ENCODE data around the gene ARPC4.

Gene ARPC4

GRCh38 chr3:9776896-9777693 lies 15.8 kb upstream of the ARPC4 start:
- DNase-seq = no peak
- TF ChIP-seq, protein P1, sequence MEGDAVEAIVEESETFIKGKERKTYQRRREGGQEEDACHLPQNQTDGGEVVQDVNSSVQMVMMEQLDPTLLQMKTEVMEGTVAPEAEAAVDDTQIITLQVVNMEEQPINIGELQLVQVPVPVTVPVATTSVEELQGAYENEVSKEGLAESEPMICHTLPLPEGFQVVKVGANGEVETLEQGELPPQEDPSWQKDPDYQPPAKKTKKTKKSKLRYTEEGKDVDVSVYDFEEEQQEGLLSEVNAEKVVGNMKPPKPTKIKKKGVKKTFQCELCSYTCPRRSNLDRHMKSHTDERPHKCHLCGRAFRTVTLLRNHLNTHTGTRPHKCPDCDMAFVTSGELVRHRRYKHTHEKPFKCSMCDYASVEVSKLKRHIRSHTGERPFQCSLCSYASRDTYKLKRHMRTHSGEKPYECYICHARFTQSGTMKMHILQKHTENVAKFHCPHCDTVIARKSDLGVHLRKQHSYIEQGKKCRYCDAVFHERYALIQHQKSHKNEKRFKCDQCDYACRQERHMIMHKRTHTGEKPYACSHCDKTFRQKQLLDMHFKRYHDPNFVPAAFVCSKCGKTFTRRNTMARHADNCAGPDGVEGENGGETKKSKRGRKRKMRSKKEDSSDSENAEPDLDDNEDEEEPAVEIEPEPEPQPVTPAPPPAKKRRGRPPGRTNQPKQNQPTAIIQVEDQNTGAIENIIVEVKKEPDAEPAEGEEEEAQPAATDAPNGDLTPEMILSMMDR (IDR thresholded peaks at IDR 0.05) = no peak
- Mint-ChIP-seq H3K9me3 (no peaks in the 10 kb centered on the region), H3K36me3 (ENCODE audit: low read depth) (peaks cover 13% of the 10 kb centered on the region), H3K27me3 (ENCODE audit: low read depth, poor library complexity) (peaks cover 6% of the 10 kb centered on the region), H3K27ac (no peak overlapping the region), H3K4me1 (peaks cover 9% of the 10 kb centered on the region), H3K4me3 (no peak overlapping the region)

DNA sequence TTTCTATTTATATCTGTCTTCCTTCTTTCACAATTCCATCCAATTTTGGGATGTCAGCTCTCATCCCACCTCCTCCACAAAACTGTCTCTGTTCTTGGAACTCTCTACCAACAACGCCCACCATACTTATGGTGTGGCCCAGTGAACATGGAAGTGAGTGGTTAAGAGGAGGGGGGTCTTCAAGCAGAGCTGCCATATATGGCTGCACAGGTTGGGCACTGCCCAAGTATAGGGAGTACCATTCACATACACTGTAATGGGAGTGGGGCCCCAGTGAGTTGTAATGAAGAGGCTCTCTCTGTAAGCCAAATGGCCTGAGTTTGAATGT lies 15.2 kb upstream of the ARPC4 start:
- no peak overlapping the region for H3K27ac Mint-ChIP-seq

DNA sequence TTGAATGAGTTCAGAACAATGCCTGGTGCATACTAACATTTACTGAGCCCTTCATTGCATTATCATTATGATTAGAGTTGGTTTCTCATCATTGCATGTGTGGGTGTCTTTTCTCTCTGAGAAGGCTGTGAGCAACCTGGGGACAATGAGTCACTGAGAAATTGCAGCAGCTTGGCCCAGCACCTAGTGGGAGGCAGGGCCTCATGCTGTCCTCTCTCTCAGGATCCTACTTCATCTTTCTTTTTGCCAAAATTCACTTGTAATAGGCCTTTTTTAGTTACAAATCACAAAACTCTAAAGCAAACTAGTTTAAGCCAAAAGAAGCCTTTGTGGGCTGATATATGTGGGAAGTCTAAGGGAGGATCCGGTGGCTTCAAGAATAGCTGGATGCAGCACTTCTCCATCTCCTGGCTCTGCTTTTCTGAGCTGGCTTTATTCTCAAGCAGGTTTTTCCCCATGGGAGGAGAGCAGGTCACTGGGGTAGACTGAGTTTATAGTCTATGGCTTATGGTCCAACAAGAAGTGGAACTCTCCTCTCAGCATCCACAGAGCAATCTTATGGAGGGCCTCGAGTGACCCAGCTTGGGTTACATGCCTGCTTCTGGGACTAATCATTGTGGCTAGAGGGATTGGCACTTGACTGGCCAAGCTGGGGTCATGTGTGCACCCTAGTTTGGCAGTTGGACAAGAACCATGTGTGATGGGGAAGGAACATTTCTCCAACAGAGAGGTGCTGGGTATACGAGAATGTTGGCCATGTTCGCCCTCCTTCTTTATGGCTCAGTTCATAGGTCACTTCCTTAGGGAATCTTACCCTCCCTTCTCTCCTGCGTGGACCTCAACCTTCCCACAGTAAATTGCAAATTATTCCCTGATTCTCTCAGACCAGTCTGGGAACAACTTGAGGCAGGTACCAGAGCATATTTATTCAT lies 14.5 kb upstream of the ARPC4 start:
- H3K4me3 Mint-ChIP-seq = no peak overlapping the region
- no peaks in the 10 kb centered on the region for H3K27me3 Mint-ChIP-seq (ENCODE audit: low read depth, poor library complexity)
- TF ChIP-seq, protein P1 (IDR thresholded peaks at IDR 0.05) = no peak
- no peaks in the 10 kb centered on the region for H3K9me3 Mint-ChIP-seq
- peaks cover 12% of the 10 kb centered on the region for H3K4me1 Mint-ChIP-seq
- DNase-seq = no peak
- peaks cover 24% of the 10 kb centered on the region for H3K36me3 Mint-ChIP-seq (ENCODE audit: low read depth)
- H3K27ac Mint-ChIP-seq = peak overlapping the region; percentile 57

More for the DNA sequence above, 15.2 kb upstream of the ARPC4 start:
- no peaks in the 10 kb centered on the region for H3K9me3 Mint-ChIP-seq
- H3K27me3 Mint-ChIP-seq (ENCODE audit: low read depth, poor library complexity) = peaks cover 2% of the 10 kb centered on the region
- TF ChIP-seq, protein P1 (IDR thresholded peaks at IDR 0.05) = no peak
- H3K4me1 Mint-ChIP-seq = peaks cover 12% of the 10 kb centered on the region
- peaks cover 19% of the 10 kb centered on the region for H3K36me3 Mint-ChIP-seq (ENCODE audit: low read depth)
- no peak overlapping the region for H3K4me3 Mint-ChIP-seq
- DNase-seq = no peak

DNA sequence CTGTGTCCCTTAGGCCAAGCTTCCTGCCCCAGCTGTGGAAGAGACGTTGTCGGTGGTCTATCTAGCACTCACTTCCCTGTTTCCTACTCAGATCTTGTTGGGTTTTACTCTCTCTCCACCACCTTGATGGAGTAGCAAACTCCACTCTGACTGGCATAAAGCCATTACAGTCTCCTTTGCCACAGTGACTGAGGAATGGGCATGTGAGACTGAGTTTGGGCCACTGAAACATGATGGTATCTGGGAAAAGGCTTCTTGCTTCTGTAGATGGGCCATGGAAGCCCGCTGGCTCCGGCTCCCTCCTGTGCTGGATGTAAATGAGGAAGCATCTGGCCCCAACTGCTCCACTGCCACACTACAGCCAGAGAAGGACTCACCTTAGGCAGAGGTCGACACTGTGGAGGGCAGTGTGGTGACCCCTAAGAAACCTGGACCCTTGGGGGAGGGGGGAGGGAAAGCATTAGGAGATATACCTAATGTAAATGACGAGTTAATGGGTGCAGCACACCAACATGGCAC lies 13.7 kb upstream of the ARPC4 start:
- H3K4me1 Mint-ChIP-seq = peaks cover 12% of the 10 kb centered on the region
- no peak for DNase-seq
- no peak overlapping the region for H3K4me3 Mint-ChIP-seq
- TF ChIP-seq, protein P1 (IDR thresholded peaks at IDR 0.05) = no peak
- H3K27ac Mint-ChIP-seq = peak overlapping the region; percentile 57
- no peaks in the 10 kb centered on the region for H3K27me3 Mint-ChIP-seq (ENCODE audit: low read depth, poor library complexity)
- H3K36me3 Mint-ChIP-seq (ENCODE audit: low read depth) = peaks cover 29% of the 10 kb centered on the region
- no peaks in the 10 kb centered on the region for H3K9me3 Mint-ChIP-seq

DNA sequence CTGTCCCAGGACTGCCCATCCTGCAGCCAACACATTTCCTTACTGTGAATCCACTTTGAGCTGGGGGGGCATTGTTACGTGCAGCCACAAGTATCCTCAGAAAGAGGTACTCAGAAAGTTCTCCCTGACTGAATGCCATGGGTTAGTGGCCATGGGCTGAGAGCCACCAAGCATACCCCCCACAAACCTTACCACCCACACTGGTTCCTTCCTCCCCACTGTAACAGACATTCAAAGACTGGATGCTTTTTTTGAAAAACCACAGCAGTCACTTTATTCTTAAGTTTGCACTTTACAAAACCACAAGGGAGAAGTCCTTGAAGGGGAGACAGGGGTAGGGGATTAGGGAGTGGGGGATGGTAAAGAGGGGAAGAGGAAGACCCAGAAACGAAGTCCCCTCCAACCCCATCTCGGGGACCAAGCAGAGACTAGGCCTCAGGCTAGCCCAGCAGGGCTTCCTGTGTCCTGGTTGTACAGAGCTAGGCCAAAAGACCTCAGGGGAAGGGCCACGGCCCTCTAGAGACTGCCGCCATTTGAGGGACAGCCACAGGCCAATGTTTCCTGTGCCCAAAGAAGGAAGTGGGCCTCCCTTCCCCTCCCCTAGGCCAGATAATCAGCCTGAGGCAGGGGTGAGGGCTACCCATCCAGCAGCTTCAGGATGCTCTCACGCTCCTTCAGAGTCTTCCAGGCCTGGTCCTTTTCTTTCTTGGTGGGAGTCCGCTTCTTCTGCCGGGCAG lies 13.0 kb upstream of the ARPC4 start:
- Mint-ChIP-seq H3K27me3 (ENCODE audit: low read depth, poor library complexity) (no peaks in the 10 kb centered on the region), H3K9me3 (no peaks in the 10 kb centered on the region), H3K27ac (no peak overlapping the region), H3K4me3 (no peak overlapping the region), H3K36me3 (ENCODE audit: low read depth) (peaks cover 37% of the 10 kb centered on the region), H3K4me1 (peaks cover 12% of the 10 kb centered on the region)
- TF ChIP-seq, protein P1 (IDR thresholded peaks at IDR 0.05) = no peak
- no peak for DNase-seq

Measured in nephron progenitor cell (in vitro differentiated cells).